ENCODE data around the gene FAM200A. TPM values are rescaled to one million over a fixed set of nuclear protein-coding genes. Genes with fewer than 3 reads are reported as not detected.

The FAM200A gene
- total and polyA plus RNA-seq, 2 of the 4 experiments (the other 2 are of a cell fraction): 5.9 to 6.0 TPM

DNA sequence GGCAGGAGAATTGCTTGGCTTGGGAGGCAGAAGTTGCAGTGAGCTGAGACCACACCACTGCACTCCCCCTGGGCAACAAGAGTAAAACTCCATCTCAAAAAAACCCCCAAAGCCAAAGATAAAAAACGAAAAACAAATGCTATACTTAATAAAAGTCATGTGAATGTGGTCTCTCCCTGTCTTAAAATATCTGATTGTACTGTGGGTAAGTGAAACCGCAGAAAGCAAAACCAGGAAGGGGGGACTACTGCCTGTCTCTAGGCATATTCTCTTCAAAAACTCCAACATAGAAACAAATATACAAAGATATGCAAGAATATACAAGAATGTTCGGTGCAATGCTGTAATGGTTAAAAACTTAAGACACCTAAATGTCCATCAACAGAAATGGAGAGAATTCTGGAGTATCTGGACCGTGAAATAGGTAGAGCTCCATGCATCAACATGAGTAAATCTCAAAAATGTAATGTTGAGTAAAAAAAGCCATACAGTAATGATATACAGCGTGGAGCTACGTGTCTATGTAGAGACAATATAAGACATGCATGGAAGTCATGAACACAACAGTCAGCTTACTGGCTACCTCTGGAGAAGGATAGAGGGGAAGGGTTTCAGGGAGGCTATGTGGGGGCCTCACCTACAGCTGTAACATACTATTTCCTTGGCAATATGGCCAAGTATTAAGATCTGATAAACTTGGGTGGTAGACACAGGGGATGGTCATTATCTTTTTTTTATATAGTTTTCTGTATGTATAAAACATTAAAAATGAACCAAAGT lies 54.0 kb downstream of the FAM200A start:
- no peak for TF ChIP-seq BHLHE40 (IDR thresholded peaks at IDR 0.05; ENCODE audit: low read depth, low read length)
- no peak for TF ChIP-seq RFX5 (IDR thresholded peaks at IDR 0.05; ENCODE audit: low read depth, low read length)
- TF ChIP-seq CHD1 (IDR thresholded peaks at IDR 0.05; ENCODE audit: low read depth, low read length): no peak
- no peak for TF ChIP-seq MXI1 (IDR thresholded peaks at IDR 0.05; ENCODE audit: borderline replicate concordance, low read depth, low read length)
- no peak for TF ChIP-seq FOS (IDR thresholded peaks at IDR 0.05; ENCODE audit: low read depth, low read length)
- TF ChIP-seq CEBPB (IDR thresholded peaks at IDR 0.05; ENCODE audit: low read depth, low read length): no peak
- TF ChIP-seq POLR2A (IDR thresholded peaks at IDR 0.05; ENCODE audit: low read depth, low read length): no peak
- TF ChIP-seq MAFK (IDR thresholded peaks at IDR 0.05; ENCODE audit: low read depth, low read length): no peak
- TF ChIP-seq NFE2L2 (IDR thresholded peaks at IDR 0.05; ENCODE audit: low read depth, low read length): no peak
- TF ChIP-seq, protein P1, sequence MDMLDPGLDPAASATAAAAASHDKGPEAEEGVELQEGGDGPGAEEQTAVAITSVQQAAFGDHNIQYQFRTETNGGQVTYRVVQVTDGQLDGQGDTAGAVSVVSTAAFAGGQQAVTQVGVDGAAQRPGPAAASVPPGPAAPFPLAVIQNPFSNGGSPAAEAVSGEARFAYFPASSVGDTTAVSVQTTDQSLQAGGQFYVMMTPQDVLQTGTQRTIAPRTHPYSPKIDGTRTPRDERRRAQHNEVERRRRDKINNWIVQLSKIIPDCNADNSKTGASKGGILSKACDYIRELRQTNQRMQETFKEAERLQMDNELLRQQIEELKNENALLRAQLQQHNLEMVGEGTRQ (IDR thresholded peaks at IDR 0.05; ENCODE audit: low read depth, low read length): no peak
- TF ChIP-seq SMC3 (IDR thresholded peaks at IDR 0.05; ENCODE audit: low read depth, low read length): no peak
- no peak for TF ChIP-seq MAZ (IDR thresholded peaks at IDR 0.05; ENCODE audit: borderline replicate concordance, low read depth, low read length)
- no peak for TF ChIP-seq RCOR1 (IDR thresholded peaks at IDR 0.05; ENCODE audit: insufficient replicate concordance, low read length)
- no peak for TF ChIP-seq RAD21 (IDR thresholded peaks at IDR 0.05; ENCODE audit: low read length)
- Histone ChIP-seq H2AFZ (replicated peaks; ENCODE audit: low read length, poor library complexity) (no peak overlapping the region), H2BK20ac (ENCODE audit: low read depth, low read length) (no peak overlapping the region), H2BK120ac (ENCODE audit: low read depth, low read length) (no peak overlapping the region), H3K56ac (ENCODE audit: extremely low read depth, insufficient read depth, low read length) (no peak overlapping the region), H4K8ac (ENCODE audit: low read depth in 2 of 2, low read length in 2 of 2) (no peak overlapping the region), H3K27me3 (ENCODE audit: control insufficient read depth, insufficient read depth, low read length) (no peaks in the 10 kb centered on the region), H3K79me1 (ENCODE audit: low read depth in 1 of 2, low read length in 2 of 2) (peaks cover 23 to 44% of the 10 kb centered on the region in 2 experiments), H2AK9ac (replicated peaks; ENCODE audit: low read depth, low read length, poor library complexity) (no peak overlapping the region), H4K5ac (ENCODE audit: low read depth, low read length) (no peak overlapping the region), H4K91ac (ENCODE audit: insufficient read depth, low read depth, low read length) (no peak overlapping the region), H3K9ac (ENCODE audit: low read depth, low read length) (peak overlapping the region; percentile 65; the same call in 1 of the 2 replicates), H3K4me2 (ENCODE audit: low read depth, low read length) (peak overlapping the region; percentile 100), H2BK15ac (ENCODE audit: low read depth, low read length) (no peak overlapping the region), H2AK5ac (ENCODE audit: low read depth, low read length) (no peak overlapping the region), H3K4me3 (ENCODE audit: insufficient read depth, low read depth, low read length) (peak overlapping the region; percentile 57; the same call in 1 of the 2 replicates), H3K23ac (ENCODE audit: low read depth, low read length) (no peak overlapping the region), H3K18ac (ENCODE audit: low read depth, low read length) (no peak overlapping the region), H3K14ac (replicated peaks; ENCODE audit: low read depth, low read length) (no peak overlapping the region), H4K20me1 (ENCODE audit: insufficient read depth, low read length) (peaks cover 11% of the 10 kb centered on the region; the same call in 1 of the 2 replicates), H3K36me3 (ENCODE audit: control insufficient read depth, insufficient read depth, low read length) (peaks cover 30% of the 10 kb centered on the region), H3K4ac (ENCODE audit: low read depth, low read length) (no peak overlapping the region), H3K27ac (ENCODE audit: insufficient read depth, low read length) (no peak overlapping the region), H2BK5ac (ENCODE audit: low read depth, low read length, poor library complexity, severe bottlenecking) (no peak overlapping the region), H3K9me3 (ENCODE audit: control insufficient read depth, insufficient read depth, low read length) (peaks cover 22% of the 10 kb centered on the region), H3K9me1 (ENCODE audit: insufficient read depth, low read length) (0 out of 2 replicates have a peak, but pooled peaks cover 4% of the 10 kb centered on the region), H3K4me1 (ENCODE audit: control insufficient read depth, insufficient read depth, low read length) (peaks cover 3% of the 10 kb centered on the region)
- POLR2A ChIA-PET (ENCODE audit: unreplicated experiment): interaction anchor here (0.5 kb wide), 1 partner anchor 9 kb away, joined by 3 read pairs; no protein-coding TSS in a partner anchor
- intact Hi-C loops (cut with micrococcal nuclease): no loop called here
- CTCF ChIA-PET: no interaction called here
- DNase-seq: no peak
- BruUV-seq (replicated peaks): no TSS peak
- ATAC-seq (ENCODE audit: low read depth): no peak
- dilution Hi-C loops (cut with HindIII; ENCODE audit: low sequenced_read_pairs, unreplicated experiment): no loop called here
- no CpG with 5 or more reads among the region's 6 CpGs for WGBS, 2 experiments (ENCODE audit: extremely low coverage in 2 of 2, insufficient read length in 1 of 2)
- in situ Hi-C loops (cut with MboI; ENCODE audit: low sequenced_read_pairs): no loop called here

Measured in IMR-90 (cell line).